ENCODE measurements around the gene CPNE1. TPM values are rescaled to one million over a fixed set of nuclear protein-coding genes. Genes with fewer than 3 reads are reported as not detected.

Gene CPNE1
- total and polyA plus RNA-seq, 8 donors: 59.7 to 138 (median 75.2) TPM

GRCh38 chr20:35636095-35636494, 28.6 kb downstream of the CPNE1 start:
- intact Hi-C loops (cut with DNase I): no loop called here
- Histone ChIP-seq H3K4me1 (no peaks in the 10 kb centered on the region), H3K36me3 (peaks cover 0 to 6% (median 0%) of the 10 kb centered on the region in 3 donors), H3K9me3 (no peaks in the 10 kb centered on the region), H3K4me3 (no peak overlapping the region), H3K27ac (no peak overlapping the region), H3K27me3 (no peaks in the 10 kb centered on the region)
- no peak for TF ChIP-seq CTCF (IDR thresholded peaks at IDR 0.05)
- DNase-seq: no peak
- ATAC-seq: peak in 3 of 4 donors; percentile 23 to 39 (median 38)
- FAIRE-seq: no peak
- WGBS, 2 donors: 57 to 66% methylated on average over 2 of the region's 2 CpGs

GRCh38 chr20:35635652-35636051, 29.0 kb downstream of the CPNE1 start:
- intact Hi-C loops (cut with DNase I): no loop called here
- Histone ChIP-seq H3K27ac (no peak overlapping the region), H3K9me3 (no peaks in the 10 kb centered on the region), H3K4me3 (no peak overlapping the region), H3K27me3 (no peaks in the 10 kb centered on the region), H3K36me3 (peaks cover 0 to 11% (median 0%) of the 10 kb centered on the region in 3 donors), H3K4me1 (no peaks in the 10 kb centered on the region)
- FAIRE-seq (no peak), ATAC-seq (no peak), DNase-seq (no peak)
- TF ChIP-seq CTCF (IDR thresholded peaks at IDR 0.05): no peak
- WGBS, 2 donors: 81 to 82% methylated on average over 4 of the region's 4 CpGs

- Histone ChIP-seq H3K27me3 (no peaks in the 10 kb centered on the region), H3K4me3 (no peak overlapping the region), H3K4me1 (no peaks in the 10 kb centered on the region), H3K36me3 (peaks cover 0 to 19% (median 0%) of the 10 kb centered on the region in 3 donors), H3K9me3 (no peaks in the 10 kb centered on the region), H3K27ac (no peak overlapping the region)
- intact Hi-C loops (cut with DNase I): no loop called here
- 96 to 97% methylated on average over 13 of the region's 13 CpGs for WGBS, 2 donors
- ATAC-seq (no peak), FAIRE-seq (no peak), DNase-seq (no peak)
- TF ChIP-seq CTCF (IDR thresholded peaks at IDR 0.05): no peak
Measured at GRCh38 chr20:35632539-35633115, 32.1 kb downstream of the CPNE1 start.

- FAIRE-seq: no peak
- Histone ChIP-seq H3K9me3 (no peaks in the 10 kb centered on the region), H3K4me1 (no peaks in the 10 kb centered on the region), H3K27ac (no peak overlapping the region), H3K36me3 (peaks cover 0 to 24% (median 12%) of the 10 kb centered on the region in 3 donors), H3K27me3 (no peaks in the 10 kb centered on the region), H3K4me3 (no peak overlapping the region)
- no peak for ATAC-seq
- intact Hi-C loops (cut with DNase I): no loop called here
- DNase-seq: peak in 1 of 6 donors; percentile 6
- 96 to 97% methylated on average over 4 of the region's 4 CpGs for WGBS, 2 donors
- TF ChIP-seq CTCF (IDR thresholded peaks at IDR 0.05): no peak
Measured at GRCh38 chr20:35630636-35631035, 34.1 kb downstream of the CPNE1 start.

- peak in 1 of 6 donors; percentile 4 for DNase-seq
- ATAC-seq: no peak
- TF ChIP-seq CTCF (IDR thresholded peaks at IDR 0.05): no peak
- H3K27me3 ChIP-seq: no peaks in the 10 kb centered on the region
- no peak overlapping the region for H3K27ac ChIP-seq
- 93% methylated on average over 12 of the region's 12 CpGs for WGBS, 2 donors
- H3K4me3 ChIP-seq: no peak overlapping the region
- H3K4me1 ChIP-seq: no peaks in the 10 kb centered on the region
- H3K36me3 ChIP-seq: peaks cover 0 to 28% (median 12%) of the 10 kb centered on the region in 3 donors
- no peak for FAIRE-seq
- intact Hi-C loops (cut with DNase I): no loop called here
- no peaks in the 10 kb centered on the region for H3K9me3 ChIP-seq
Measured at GRCh38 chr20:35629427-35630145, 35.1 kb downstream of the CPNE1 start.

Measured in pancreas (tissue), 10 donors.